Dendritic cell treated with granulocyte-macrophage colony-stimulating factor and Interleukin-4, amounts not matched to agents 40 ng/mL and 50 ng/mL, for 4 days (primary cell): ENCODE results near the gene CDIP1.

Experiments
- H3K27ac Mint-ChIP-seq: one replicate; pipeline ENCODE4 v1.8.0; 2022; ENCODE audit warnings: mild to moderate bottlenecking, mixed read lengths
- H3K27me3 Mint-ChIP-seq: one replicate; pipeline ENCODE4 v1.8.0; 2022; ENCODE audit warnings: mild to moderate bottlenecking, mixed read lengths
- H3K36me3 Mint-ChIP-seq: one replicate; pipeline ENCODE4 v1.8.0; 2022; ENCODE audit warnings: low read depth, mixed read lengths
- H3K4me1 Mint-ChIP-seq: one replicate; pipeline ENCODE4 v1.8.0; 2022; ENCODE audit warnings: low read depth, mixed read lengths
- H3K4me3 Mint-ChIP-seq: one replicate; pipeline ENCODE4 v1.8.0; 2022; ENCODE audit warnings: mild to moderate bottlenecking, moderate library complexity, mixed read lengths
- H3K9me3 Mint-ChIP-seq: one replicate; pipeline ENCODE4 v1.8.0; 2022; ENCODE audit warnings: mixed read lengths
- intact Hi-C: fragments of 100-400 bp; cut with micrococcal nuclease; formaldehyde crosslinking; loops from one replicate; pipeline ENCODE4 v1.15.0; 2022

The CDIP1 gene

DNA sequence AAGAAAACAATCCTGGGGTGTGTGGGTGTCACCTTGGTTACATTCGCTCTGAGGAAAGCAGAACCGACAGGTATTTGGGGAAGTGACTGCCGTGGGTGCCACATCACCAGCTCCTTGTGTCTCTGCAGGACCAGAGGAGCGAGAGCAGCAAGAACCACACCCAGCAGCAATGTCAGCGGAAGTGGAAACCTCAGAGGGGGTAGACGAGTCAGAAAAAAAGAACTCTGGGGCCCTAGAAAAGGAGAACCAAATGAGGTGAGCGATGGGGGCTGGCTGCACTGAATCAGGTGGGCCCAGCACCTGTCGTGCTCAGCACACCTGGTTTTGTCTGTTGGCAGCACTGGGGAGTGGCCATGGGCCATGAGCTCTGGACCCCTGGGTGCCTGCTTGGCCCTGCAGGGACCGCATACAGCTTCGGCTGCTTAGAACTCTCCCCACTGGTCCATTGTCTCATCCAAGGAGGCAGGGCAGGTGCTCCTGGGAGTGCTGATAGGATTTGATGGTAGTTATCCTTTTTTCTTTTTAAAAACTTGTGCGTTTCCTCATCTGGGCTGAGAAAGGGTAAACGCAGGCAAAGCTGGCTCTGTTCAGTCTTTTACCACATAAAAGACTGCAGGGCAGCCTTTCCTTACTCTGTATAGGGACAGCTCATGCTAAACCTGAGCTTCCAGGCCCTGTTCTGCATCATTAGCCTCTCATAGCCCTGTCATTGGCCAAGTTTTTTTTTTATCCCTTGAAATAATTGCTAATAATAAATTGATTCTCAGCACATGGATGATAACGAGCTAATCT, 33.0 kb downstream of the CDIP1 start:
- intact Hi-C loops, result loop anchor here (1.0 to 5.0 kb wide), 3 partner anchors 43 to 177 kb away; no protein-coding TSS in a partner anchor
- no peak overlapping the region for H3K4me3 Mint-ChIP-seq
- H3K4me1 Mint-ChIP-seq, result peaks cover 55% of the 10 kb centered on the region
- peak overlapping the region; percentile 39 for H3K27ac Mint-ChIP-seq
- H3K9me3 Mint-ChIP-seq, result no peaks in the 10 kb centered on the region
- H3K27me3 Mint-ChIP-seq, result no peaks in the 10 kb centered on the region
- H3K36me3 Mint-ChIP-seq, result peaks cover 48% of the 10 kb centered on the region

DNA sequence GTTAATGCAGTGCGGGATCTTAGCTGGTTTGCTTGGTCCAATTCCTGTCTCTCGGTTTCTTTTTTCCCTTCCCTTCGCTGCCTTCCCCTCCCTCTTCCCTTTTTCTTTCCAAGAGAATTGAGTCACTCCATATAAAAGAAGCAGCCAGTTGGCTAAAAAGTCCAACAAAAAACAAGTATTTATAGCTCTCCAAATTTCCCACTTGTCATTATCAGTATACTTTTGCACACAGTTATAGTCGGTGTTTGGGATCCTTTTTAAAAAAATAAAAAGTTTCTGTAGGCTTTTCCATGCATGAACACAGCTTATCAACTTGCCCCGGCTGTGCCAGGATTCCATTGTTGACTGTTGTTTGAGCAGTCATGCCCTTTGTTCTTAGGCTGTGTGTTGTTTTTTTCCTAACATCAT, 37.5 kb downstream of the CDIP1 start:
- H3K4me3 Mint-ChIP-seq, result no peak overlapping the region
- H3K9me3 Mint-ChIP-seq, result no peaks in the 10 kb centered on the region
- intact Hi-C loops, result no loop called here

DNA sequence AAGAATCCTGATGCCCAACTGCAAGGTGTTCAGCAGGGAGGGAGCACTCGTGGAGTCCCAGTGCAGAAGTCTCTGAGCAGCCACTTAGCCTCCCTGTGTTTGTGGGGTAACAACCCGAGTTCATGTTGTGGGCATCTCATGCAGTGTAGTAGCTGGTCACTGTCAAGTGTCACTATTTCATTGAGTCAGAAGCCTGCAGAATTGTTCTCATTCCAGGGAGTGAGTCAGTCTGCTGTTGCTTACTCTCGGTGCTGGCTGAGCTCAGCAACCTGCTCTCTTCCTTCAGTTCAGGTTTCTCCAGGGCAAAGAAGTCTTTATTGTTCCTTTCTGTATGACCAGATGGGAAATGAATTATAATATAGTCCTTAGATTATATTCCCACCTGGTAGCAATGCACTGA, 38.3 kb downstream of the CDIP1 start:
- Mint-ChIP-seq H3K4me1 (peaks cover 34% of the 10 kb centered on the region), H3K4me3 (no peak overlapping the region), H3K27ac (no peak overlapping the region), H3K27me3 (no peaks in the 10 kb centered on the region), H3K36me3 (peaks cover 36% of the 10 kb centered on the region), H3K9me3 (no peaks in the 10 kb centered on the region)
- intact Hi-C loops, result no loop called here

More for the DNA sequence above, 37.5 kb downstream of the CDIP1 start:
- no peaks in the 10 kb centered on the region for H3K27me3 Mint-ChIP-seq
- no peak overlapping the region for H3K27ac Mint-ChIP-seq
- H3K4me1 Mint-ChIP-seq, result peaks cover 42% of the 10 kb centered on the region
- peaks cover 35% of the 10 kb centered on the region for H3K36me3 Mint-ChIP-seq

DNA sequence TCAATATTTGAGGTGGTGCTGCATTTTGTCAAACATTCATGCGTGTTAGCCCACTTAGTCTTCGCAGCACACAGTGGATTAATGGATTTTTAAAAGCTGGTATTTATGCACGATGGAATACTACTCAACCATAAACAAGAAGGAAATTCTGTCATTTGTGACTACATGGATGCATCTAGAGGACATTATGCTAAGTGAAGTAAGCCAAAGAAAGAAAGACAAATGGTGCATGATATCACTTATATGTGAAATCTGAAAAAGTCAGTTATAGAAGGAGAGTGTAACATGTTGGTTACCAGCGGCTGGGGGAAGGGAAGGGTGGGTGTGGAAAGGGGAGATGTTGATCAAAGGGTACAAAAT, 39.4 kb downstream of the CDIP1 start:
- H3K27me3 Mint-ChIP-seq, result no peaks in the 10 kb centered on the region
- H3K9me3 Mint-ChIP-seq, result no peaks in the 10 kb centered on the region
- peaks cover 27% of the 10 kb centered on the region for H3K4me1 Mint-ChIP-seq
- peaks cover 36% of the 10 kb centered on the region for H3K36me3 Mint-ChIP-seq
- no peak overlapping the region for H3K27ac Mint-ChIP-seq
- H3K4me3 Mint-ChIP-seq, result no peak overlapping the region
- intact Hi-C loops, result no loop called here

DNA sequence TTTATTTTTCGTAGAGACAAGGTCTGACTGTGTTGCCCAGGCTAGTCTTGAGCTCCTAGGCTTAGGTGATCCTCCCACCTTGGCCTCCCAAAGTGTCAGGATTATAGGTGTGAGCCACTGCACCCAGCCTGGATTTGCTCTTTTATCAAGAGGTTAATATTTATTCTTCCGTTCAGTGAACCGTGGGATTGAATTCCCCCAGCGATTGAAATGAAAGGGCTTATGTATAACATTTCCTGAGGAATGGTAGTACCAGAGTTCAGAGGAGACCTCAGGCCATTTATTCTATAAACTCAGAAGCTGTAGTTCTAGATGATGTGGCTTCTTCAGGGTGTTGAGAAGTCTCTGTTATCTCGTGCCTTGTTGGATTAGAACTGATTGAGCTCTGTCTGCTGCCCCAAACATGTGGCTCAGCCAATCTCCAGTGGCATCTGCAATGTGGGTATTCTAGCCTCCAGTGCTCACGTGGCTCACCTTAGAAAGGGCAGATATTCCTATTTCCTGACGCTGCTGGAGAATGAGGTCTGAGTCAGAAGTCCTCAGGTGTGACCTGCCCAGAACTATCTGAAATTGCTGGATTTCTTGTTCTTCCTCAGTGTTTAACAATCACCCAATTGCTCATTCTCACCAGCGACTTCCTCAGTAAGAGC, 39.9 kb downstream of the CDIP1 start:
- intact Hi-C loops, result no loop called here
- Mint-ChIP-seq H3K9me3 (no peaks in the 10 kb centered on the region), H3K4me1 (peaks cover 27% of the 10 kb centered on the region), H3K27me3 (no peaks in the 10 kb centered on the region), H3K27ac (no peak overlapping the region), H3K36me3 (peaks cover 36% of the 10 kb centered on the region), H3K4me3 (no peak overlapping the region)

DNA sequence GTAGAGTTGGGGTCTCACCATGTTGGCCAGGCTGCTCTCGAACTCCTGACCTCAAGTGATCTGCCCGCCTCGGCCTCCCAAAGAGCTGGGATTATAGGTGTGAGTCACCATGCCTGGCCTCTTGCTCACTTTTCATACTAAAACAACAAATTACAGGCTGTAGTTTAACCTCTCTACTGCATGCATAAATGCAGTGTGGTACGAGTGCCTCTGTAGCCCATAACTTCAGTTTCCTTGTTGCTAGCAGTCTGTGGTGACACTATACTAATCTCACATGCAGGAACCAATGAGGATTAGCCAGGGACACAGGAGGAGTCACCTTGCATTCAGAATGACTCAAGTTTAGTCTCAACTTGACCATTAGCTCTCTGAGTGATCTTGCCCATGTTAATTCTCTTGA, 42.3 kb downstream of the CDIP1 start:
- H3K27me3 Mint-ChIP-seq, result no peaks in the 10 kb centered on the region
- no peak overlapping the region for H3K27ac Mint-ChIP-seq
- intact Hi-C loops, result no loop called here
- no peak overlapping the region for H3K4me3 Mint-ChIP-seq
- H3K9me3 Mint-ChIP-seq, result no peaks in the 10 kb centered on the region
- peaks cover 16% of the 10 kb centered on the region for H3K4me1 Mint-ChIP-seq
- H3K36me3 Mint-ChIP-seq, result peaks cover 53% of the 10 kb centered on the region

DNA sequence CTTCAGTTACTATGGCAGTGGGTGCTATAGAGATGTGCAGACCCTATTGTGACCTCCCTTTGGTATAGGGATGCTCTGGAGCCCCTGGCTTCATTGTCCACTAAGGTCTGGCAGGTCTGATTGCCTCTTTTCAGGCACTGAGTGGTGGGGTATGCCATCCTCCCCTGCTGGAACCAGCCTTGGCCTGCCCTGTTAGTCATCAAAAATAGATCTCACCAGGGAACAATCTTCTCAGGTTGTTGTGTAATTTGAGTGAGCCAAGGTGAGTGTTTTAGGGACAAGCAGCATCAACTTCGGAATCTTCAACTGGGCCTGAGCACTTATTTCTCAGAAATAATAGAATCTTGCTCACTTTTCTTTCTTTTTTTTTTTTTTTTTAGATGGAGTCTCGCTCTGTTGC, 42.8 kb downstream of the CDIP1 start:
- H3K9me3 Mint-ChIP-seq, result no peaks in the 10 kb centered on the region
- H3K4me3 Mint-ChIP-seq, result no peak overlapping the region
- no peak overlapping the region for H3K27ac Mint-ChIP-seq
- H3K27me3 Mint-ChIP-seq, result no peaks in the 10 kb centered on the region
- H3K4me1 Mint-ChIP-seq, result peaks cover 11% of the 10 kb centered on the region
- intact Hi-C loops, result no loop called here
- H3K36me3 Mint-ChIP-seq, result peaks cover 59% of the 10 kb centered on the region

DNA sequence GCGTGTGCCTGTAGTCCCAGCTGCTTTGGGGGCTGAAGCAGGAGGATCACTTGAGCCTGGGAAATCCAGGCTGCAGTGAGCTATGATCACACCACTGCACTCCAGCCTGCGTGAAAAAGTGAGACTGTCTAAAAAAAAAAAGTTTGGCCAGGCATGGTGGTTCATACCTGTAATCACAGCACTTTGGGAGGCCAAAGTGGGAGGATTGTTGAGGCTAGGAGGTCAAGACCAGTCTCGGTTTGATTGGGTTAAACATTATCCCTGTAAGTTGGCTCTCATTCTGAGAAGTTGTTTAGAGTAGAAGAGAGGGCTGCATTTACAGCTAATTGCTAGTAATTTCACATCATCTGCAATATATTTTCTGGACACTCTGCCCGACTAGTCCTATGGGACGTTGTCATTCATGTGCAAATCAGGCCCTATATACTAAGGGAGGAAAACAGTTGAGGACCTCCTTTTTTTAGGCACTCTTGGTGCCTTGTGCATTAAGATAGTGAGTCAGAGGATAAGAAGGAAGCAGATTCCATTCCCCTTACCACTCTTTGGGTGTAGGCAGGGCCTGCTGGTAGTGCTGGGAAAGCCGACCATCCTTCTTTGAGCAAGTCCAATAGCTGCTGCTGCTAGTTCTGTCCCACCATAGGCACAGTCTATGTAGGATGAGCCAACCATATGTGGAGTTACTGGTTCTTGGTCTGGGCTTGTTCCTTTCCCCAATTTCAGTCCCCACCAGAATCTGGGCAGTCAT, 43.7 kb downstream of the CDIP1 start:
- Mint-ChIP-seq H3K27me3 (no peaks in the 10 kb centered on the region), H3K27ac (no peak overlapping the region), H3K9me3 (no peaks in the 10 kb centered on the region), H3K36me3 (peaks cover 62% of the 10 kb centered on the region), H3K4me1 (peaks cover 2% of the 10 kb centered on the region), H3K4me3 (no peak overlapping the region)
- intact Hi-C loops, result no loop called here

DNA sequence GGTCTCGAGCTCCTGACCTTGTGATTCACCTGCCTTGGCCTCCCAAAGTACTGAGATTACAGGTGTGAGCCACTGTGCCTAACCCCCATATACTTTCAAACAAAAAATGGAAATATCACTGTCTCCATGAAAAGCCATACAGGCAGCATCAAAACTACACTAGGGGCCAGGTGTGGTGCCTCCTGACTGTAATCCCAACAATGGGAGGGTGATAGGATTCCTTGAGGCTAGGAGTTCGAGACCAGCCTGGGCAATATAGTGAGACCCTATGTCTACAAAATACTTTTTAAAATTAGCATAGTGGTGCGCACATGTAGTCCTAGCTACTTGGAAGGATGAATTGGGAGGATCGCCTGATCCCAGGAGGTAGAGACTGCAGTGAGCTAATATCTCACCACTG, 46.7 kb downstream of the CDIP1 start:
- Mint-ChIP-seq H3K27me3 (no peaks in the 10 kb centered on the region), H3K4me3 (no peak overlapping the region), H3K4me1 (no peaks in the 10 kb centered on the region), H3K27ac (no peak overlapping the region), H3K9me3 (no peaks in the 10 kb centered on the region), H3K36me3 (peaks cover 68% of the 10 kb centered on the region)
- intact Hi-C loops, result no loop called here

DNA sequence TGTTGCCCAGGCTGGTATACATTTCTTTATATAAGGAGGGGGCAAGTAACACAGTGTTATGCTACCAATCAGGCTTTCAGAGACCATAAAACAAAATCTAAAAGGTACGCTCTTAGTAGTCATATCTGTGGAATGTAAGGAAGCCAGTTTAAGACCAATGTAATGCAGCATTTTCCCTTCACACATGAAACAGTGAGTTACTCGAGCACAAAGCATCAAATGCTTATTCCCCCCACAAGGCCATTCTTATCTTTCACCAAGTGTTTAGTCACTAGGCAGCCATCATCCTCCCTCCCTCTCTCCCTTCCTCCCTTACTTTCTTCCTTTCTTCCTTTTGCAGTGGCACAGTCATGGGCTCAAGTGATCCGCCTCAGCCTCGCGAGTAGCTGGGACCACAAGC, 49.5 kb downstream of the CDIP1 start:
- intact Hi-C loops, result no loop called here
- no peaks in the 10 kb centered on the region for H3K27me3 Mint-ChIP-seq
- no peak overlapping the region for H3K27ac Mint-ChIP-seq
- no peaks in the 10 kb centered on the region for H3K9me3 Mint-ChIP-seq
- peaks cover 5% of the 10 kb centered on the region for H3K4me1 Mint-ChIP-seq
- no peak overlapping the region for H3K4me3 Mint-ChIP-seq
- H3K36me3 Mint-ChIP-seq, result peaks cover 85% of the 10 kb centered on the region

DNA sequence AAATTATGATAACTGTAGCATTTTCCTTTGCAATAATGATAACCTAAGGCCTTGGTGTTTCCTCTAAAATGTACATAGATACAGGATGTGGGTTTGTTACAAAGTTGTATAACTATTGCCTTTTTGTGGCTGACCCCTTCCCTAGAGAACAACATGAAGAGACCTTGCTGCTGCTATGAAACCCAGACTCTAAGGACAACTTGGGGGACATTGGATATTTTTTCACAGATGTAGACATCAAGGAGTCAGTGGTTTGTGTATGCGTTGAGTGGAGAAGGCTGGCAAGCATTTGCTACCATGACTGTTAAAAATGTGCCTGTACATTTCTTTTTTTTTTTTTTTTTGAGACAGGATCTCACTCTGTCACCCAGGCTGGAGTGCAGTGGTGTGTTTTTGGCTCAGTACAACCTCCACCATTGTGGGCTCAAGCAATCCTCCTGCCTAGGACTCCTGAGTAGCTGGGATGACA, 50.0 kb downstream of the CDIP1 start:
- H3K27ac Mint-ChIP-seq, result no peak overlapping the region
- H3K36me3 Mint-ChIP-seq, result peaks cover 90% of the 10 kb centered on the region
- H3K4me1 Mint-ChIP-seq, result peaks cover 5% of the 10 kb centered on the region
- no peaks in the 10 kb centered on the region for H3K27me3 Mint-ChIP-seq
- H3K4me3 Mint-ChIP-seq, result no peak overlapping the region
- H3K9me3 Mint-ChIP-seq, result no peaks in the 10 kb centered on the region
- intact Hi-C loops, result no loop called here

DNA sequence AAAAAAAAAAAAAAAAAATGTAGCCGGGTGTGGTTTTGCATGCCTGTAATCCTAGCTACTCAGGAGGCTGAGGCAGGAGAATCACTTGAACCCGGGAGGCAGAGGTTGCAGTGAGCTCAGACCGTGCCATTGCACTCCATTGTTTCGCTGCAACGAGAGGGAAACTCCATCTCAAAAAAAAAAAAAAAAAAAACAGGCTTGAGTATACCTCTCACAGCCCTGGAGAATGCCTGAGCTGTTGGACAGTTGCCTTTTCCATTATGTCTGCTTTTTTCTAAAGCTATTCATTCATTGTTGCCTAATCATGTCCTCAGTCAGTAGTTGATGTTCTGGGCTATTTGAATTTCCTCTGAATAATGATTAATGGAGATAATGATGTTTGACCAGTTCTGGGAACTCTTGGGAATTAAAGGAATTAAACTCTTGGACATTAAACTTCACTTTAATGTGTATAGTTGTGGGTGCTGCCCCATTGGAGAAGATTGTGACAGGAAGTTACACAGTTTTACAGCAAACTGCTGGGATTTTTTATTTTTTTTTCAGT, 50.5 kb downstream of the CDIP1 start:
- H3K27ac Mint-ChIP-seq, result no peak overlapping the region
- H3K36me3 Mint-ChIP-seq, result peaks cover 90% of the 10 kb centered on the region
- peaks cover 5% of the 10 kb centered on the region for H3K4me1 Mint-ChIP-seq
- no peaks in the 10 kb centered on the region for H3K9me3 Mint-ChIP-seq
- intact Hi-C loops, result no loop called here
- no peak overlapping the region for H3K4me3 Mint-ChIP-seq
- H3K27me3 Mint-ChIP-seq, result no peaks in the 10 kb centered on the region

DNA sequence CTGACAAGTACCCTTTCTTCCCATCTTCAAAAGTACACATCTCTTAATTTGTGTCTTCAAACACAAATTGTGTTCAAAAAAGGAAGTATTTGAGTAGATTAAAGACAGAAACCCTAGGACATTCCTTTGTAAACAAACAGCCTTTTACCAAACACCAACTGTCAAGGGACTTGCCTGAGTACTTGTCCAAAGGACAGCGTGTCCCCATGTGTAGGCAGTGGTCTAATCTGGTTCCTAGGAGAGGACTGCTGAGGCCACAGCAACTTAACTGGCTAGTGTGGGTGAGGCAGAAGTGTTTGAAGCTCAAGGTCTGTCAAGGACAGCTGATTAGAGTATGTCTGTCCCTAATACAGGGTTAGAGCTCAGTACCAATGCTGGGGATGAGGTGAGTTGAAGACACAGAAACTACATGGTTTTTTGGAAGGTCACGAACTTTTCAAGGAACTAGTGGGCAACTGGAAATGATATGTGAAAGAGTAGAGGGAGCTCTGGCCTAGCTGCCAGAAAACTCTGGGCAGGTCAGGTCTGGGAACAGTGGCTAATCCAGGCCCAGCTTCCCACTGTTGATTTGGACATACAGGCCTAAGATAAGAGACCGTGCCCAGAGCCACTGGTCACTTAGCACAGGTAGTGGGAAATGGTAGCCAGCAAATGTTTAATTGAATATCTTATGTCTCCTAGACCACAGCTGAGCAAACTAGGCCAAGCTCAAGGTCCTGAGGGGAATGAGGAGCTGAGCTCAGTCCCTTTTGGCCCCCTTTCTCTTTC, 52.3 kb downstream of the CDIP1 start:
- Mint-ChIP-seq H3K36me3 (peaks cover 84% of the 10 kb centered on the region), H3K4me3 (no peak overlapping the region), H3K4me1 (peaks cover 11% of the 10 kb centered on the region), H3K27ac (no peak overlapping the region), H3K27me3 (no peaks in the 10 kb centered on the region), H3K9me3 (no peaks in the 10 kb centered on the region)
- intact Hi-C loops, result no loop called here
